Measurements from ENCODE around the gene ERF. TPM values are rescaled to one million over a fixed set of nuclear protein-coding genes. Genes with fewer than 3 reads are reported as not detected.
A peak's percentile ranks its signal among the peaks of the same experiment; 100 is the strongest.

The ERF gene
- polyA plus RNA-seq, 1 of the 3 experiments (the other 2 are of a cell fraction): 89.6 TPM

DNA sequence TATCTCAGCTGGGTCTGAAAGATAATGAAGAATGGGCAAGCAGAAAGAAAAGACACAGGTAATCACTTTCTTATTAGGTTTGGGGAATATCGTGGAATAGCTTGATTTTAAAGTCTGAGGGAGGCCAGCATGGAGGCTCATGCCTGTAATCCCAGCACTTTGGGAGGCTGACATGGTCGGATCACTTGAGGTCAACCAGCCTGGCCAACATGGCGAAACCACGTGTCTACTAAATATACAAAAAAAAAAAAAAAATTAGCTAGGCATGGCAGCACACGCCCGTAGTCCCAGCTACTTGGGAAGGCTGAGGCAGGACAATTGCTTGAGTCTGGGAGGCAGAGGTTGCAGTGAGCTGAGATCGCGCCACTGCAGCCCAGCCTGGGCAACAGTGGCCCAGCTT, 48.9 kb upstream of the ERF start (continued):
- no peak for TF ChIP-seq IRF3 (IDR thresholded peaks at IDR 0.05; ENCODE audit: low read depth, low read length)
- TF ChIP-seq MEF2A (IDR thresholded peaks at IDR 0.05; ENCODE audit: borderline replicate concordance, low read depth): no peak
- no peak for TF ChIP-seq TCF12 (IDR thresholded peaks at IDR 0.05)
- TF ChIP-seq JUND (IDR thresholded peaks at IDR 0.05): no peak

- Histone ChIP-seq H3K4me2 (peak overlapping the region; percentile 78), H2AFZ (ENCODE audit: low read depth) (peak overlapping the region; percentile 87; the same call in 1 of the 2 replicates), H3K4me1 (ENCODE audit: control insufficient read depth in 1 of 2, insufficient read depth in 2 of 2, low read depth in 1 of 2, low read length in 1 of 2) (peaks cover 9 to 10% of the 10 kb centered on the region in 2 experiments; a peak in 3 of 4 replicates), H3K27ac (ENCODE audit: low read depth in 2 of 2, low read length in 1 of 2) (peak overlapping the region; percentile 64 to 82; a peak in 3 of 4 replicates), H3K79me2 (ENCODE audit: insufficient read depth) (peaks cover 13% of the 10 kb centered on the region), H3K9ac (peak overlapping the region; percentile 66; the same call in 1 of the 2 replicates), H3K9me2 (no peaks in the 10 kb centered on the region), H3K4me3 (ENCODE audit: low read depth in 2 of 2, low read length in 1 of 2) (peak overlapping the region; percentile 24 to 86), H3K9me3 (no peaks in the 10 kb centered on the region), H4K20me1 (ENCODE audit: insufficient read depth) (no peaks in the 10 kb centered on the region), H3K36me3 (replicated peaks in 1 of 2; ENCODE audit: control insufficient read depth in 1 of 2, insufficient read depth in 2 of 2, low read length in 1 of 2) (peaks cover 0 to 6% of the 10 kb centered on the region in 2 experiments), H3F3A (replicated peaks; ENCODE audit: insufficient read depth) (peaks cover 9% of the 10 kb centered on the region), H3K27me3 (ENCODE audit: insufficient read depth) (no peaks in the 10 kb centered on the region)
- TF ChIP-seq GATA2 (CRISPR knock-in tag; IDR thresholded peaks at IDR 0.05): no peak
- TF ChIP-seq REST (IDR thresholded peaks at IDR 0.05; ENCODE audit: low read depth, low read length): no peak
- no peak for TF ChIP-seq RFX5 (IDR thresholded peaks at IDR 0.05; ENCODE audit: low read length)
- TF ChIP-seq TCF12 (IDR thresholded peaks at IDR 0.05): no peak
- no peak for TF ChIP-seq MEF2A (IDR thresholded peaks at IDR 0.05; ENCODE audit: borderline replicate concordance, low read depth)
- TF ChIP-seq POLR2AphosphoS5 (IDR thresholded peaks at IDR 0.05; ENCODE audit: low read depth, low read length): no peak
- TF ChIP-seq TAF1 (IDR thresholded peaks at IDR 0.05; ENCODE audit: borderline replicate concordance, low read depth, low read length): no peak
- no peak for TF ChIP-seq SMC3 (IDR thresholded peaks at IDR 0.05; ENCODE audit: low read depth, low read length)
- TF ChIP-seq USF1 (IDR thresholded peaks at IDR 0.05; ENCODE audit: borderline replicate concordance, low read depth): no peak
- no peak for TF ChIP-seq RCOR1 (IDR thresholded peaks at IDR 0.05; ENCODE audit: low read length)
- no peak for TF ChIP-seq RXRA (IDR thresholded peaks at IDR 0.05; ENCODE audit: borderline replicate concordance, low read depth)
- no peak for TF ChIP-seq IRF3 (IDR thresholded peaks at IDR 0.05; ENCODE audit: low read depth, low read length)
- TF ChIP-seq FOXM1 (IDR thresholded peaks at IDR 0.05; ENCODE audit: low read depth): no peak
- no peak for TF ChIP-seq TEAD4 (IDR thresholded peaks at IDR 0.05; ENCODE audit: borderline replicate concordance, insufficient read depth)
- TF ChIP-seq ELF1 (IDR thresholded peaks at IDR 0.05): no peak
- no peak for TF ChIP-seq MAX (IDR thresholded peaks at IDR 0.05; ENCODE audit: low read depth)
- ChIA-PET CTCF (interaction anchor here (1.1 to 2.4 kb wide), 4 partner anchors 8 to 24 kb away, joined by 3 to 10 read pairs (median 5); no protein-coding TSS in a partner anchor), POLR2A (interaction anchor here (0.8 to 1.0 kb wide), 3 partner anchors 7 to 59 kb away, joined by 3 to 4 read pairs (median 3); no protein-coding TSS in a partner anchor)
- DNase-seq: peak; percentile 25
- 82% methylated on average over 11 of the region's 11 CpGs for WGBS (ENCODE audit: low lambda C conversion rate)
Observed at GRCh38 chr19:42303101-42303464, 48.2 kb upstream of the ERF start.

All from SK-N-SH (cell line).